Activated effector memory CD4-positive, alpha-beta T cell treated with Interleukin-2 at 50 U/mL for 16 hours (primary cell): ENCODE data around the gene LSAMP.

Experiments used
- DNase-seq: peaks from one replicate; pipeline ENCODE4 v3.0.0-alpha.2; 2020

Gene LSAMP

DNA sequence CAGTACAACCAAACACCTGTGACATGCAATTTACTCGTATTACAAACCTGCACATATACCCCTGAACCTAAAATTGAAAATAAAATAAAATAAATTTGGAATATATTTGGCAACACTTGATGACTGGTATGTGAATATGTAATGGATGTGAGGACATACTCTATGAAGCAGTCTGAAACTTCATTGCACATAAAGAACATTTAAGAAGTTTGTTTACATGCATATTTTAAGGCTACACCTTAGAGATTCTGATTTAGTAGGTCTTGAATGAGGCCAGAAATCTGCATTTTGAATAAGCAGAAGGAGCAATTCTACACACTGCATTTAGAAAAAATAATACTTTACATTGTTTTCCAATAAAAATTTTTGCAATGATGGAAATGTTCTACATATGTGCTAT, 284.7 kb downstream of the LSAMP start:
- no peak for DNase-seq

DNA sequence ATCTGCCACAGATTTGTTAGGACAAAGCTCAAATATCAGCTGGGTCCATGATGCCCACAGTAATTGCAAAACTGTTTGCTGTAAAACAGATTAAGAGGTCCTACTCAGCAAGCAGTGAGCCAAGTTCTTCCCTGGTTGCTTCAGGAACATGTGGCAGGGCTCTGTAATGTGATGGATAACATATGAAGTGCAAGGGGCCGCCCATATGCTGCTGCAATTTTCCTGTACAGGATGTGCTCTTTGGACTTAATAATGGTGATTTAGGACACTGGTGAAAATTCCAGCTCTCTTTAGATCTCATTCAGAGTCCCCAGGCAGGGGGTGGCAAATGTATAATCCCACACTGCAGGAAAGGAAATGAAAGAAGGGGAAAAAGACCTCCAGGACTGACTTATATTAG, 289.4 kb downstream of the LSAMP start:
- no peak for DNase-seq

DNA sequence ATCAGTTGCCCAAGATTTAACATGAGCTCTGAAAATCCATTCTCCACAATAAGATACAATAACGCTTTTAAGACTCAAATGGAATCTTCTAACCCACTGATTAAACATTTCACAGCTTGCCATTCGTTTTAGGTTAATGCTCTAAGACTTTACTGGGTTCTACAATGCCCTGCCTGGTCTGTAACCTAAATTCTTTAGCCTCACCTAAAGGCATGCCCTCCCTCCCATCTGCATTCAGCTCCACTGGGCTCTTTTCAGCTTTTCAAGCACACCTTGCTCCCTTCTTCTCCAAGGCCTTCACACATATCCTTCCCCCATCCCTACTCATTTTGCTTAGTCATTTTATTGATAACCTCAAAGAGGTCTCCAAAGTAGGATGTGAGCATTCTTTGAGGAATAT, 290.9 kb downstream of the LSAMP start:
- no peak for DNase-seq

DNA sequence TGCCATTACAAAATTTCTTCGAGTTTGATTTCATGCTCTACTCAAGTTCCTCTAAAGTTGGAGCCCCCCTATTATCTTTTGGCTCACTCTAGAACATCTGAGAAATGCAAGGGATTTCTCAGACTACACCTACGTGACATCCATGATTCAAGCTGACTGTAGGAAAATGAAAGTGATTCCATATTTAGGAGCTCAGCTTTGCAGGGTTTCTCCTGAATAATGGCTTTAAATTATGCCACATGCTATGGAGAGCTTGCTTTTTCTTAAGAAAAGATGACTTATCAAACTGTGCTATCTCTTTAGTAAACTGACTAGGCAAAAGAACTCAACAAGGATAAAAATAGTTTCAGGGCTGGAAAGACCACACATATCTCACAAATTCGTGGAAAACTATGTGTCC, 292.1 kb downstream of the LSAMP start:
- DNase-seq, result no peak

DNA sequence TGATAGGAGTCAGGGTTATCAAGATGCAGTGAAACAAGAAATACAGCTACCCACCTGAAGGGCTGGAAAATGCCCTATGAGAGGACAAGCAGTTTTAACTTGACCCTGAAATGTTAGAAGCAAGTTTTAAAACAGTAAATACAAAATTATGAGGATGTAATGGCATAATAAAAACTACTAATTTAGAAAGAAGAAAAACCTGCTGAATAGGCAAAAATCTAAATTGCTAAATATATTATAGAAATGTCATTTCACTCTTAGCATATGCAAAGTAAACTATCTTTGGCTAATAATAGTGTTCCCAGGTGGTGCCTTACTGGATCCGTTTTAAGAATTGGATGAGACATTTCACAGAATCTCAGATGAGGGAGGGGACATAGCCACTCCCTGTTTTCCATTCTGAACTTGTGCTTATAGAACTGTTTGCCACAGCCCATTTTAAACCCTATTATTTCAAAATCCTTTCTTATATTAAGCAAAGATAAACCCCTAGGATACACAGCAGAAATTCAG, 294.6 kb downstream of the LSAMP start:
- no peak for DNase-seq

DNA sequence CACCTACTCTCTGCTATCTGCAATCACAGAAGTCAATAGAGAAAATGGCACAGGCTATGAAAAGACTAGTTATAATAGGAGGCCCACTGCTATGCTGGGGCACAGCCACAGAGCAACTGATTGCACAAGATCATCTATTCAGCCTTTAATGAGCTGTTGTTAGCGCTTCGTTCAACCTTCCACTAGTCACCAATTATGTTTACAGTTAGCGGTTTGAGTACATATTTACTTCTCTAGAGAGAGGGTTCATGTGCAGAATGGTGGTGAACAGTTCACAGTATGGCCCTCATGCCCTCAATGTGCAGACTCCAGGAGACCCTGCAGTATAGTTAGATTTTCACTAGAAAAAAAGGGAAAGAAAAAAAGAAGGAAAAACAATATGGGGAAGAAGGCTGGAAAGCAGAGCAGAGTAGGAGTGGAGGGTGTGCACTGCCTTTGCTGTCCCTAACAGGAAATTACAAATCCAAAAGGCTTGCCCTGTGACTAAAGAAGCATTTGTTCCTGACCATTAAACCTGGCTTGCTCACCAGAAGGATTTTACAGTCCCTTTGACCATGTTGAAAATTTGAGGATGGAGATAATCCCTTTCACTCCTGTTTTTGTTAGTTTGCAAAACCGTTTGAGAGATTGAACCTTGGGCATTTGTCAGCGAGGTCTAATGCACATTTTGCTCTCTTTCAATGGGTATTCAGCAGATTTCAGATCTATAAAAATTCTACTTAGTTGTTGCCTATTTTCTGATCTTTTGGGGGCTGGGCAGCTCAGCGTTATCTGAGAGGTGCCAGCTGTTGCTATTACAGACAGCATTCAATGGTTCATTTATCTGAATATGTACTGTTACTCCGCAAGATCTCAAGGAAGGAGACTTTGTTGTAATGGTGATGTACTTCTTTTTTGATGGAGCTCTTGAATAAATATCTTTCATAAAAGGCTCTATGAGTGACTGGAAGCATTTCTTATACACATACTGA, 296.1 kb downstream of the LSAMP start:
- no peak for DNase-seq

DNA sequence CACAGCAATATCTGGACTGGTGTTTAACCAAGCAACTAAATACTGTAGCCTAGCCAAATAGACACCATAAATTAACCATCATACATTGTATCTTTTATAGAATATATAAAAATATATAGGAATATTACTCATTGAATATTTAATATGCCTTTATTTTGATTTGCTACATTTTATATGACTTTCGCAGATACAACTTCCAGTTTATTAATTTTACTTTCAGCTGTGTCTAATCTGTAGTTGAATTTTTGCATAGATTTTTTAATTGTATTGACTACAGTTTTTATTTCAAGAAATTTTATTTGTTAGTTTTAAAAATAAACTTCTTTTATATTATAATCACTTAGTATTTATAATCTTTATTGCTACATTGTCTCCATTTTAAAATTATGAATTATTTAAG, 299.7 kb downstream of the LSAMP start:
- no peak for DNase-seq

DNA sequence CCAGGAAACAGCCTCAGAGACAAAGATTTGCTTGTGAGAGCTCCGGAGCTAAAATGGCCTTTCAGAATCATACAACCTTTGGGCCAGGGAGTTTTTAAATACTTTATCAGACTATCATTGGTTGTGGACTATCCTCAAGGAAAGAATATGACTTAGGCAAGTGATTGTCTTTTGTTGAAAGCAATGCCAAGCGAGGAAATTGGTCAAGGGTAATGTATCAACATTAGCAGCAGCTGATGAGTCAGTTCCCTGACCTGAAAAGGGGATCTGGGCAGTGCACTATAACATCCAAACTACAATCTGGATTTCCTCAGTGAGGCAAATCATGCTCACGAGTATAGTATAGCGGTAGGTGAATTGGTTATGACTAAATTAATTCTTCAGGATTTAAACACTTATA, 303.6 kb downstream of the LSAMP start:
- no peak for DNase-seq

DNA sequence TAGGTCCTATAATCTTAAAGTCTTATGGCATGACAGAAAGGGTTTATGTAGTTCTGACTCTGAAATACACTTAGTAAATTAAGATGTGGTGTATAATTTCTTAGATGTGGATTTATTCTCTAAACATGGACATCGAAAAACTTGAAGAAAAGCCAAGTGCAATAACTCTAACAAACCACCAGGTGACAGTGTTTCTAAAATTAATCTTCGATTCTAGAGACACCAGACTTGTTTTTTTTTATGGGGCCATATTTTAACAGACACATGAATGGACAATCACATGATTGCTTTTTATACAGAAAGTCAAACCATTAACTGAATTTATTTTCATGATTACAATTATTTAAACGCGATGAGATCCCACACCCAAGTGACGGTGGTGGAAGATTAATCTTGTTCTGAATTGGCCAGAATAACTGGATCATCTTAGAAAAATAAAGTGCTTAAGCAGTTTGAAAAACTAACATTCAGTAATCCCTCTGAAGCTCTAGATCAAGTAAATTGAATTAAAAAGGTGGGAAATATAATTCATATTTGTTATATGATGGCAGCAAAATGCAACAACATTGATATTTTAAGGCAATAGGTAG, 305.1 kb downstream of the LSAMP start:
- DNase-seq, result no peak

DNA sequence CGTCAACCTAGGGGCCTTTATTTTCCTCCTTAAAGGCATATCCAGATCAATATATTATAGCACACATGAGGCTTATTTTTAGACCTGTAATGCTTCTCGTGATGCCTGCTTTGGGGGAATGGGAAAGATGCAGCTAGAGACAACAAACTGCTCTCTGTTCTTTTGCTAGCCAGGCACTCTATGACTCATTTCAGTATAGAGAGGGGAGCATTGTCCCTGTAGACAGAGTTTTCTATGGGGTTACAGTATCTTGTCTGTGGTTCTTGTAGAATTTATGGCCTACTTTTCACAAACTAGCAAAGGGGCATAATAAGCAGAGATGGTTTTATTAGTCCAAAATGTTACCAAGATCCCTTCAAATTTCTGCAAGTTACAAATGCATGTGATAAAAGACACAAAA, 305.6 kb downstream of the LSAMP start:
- DNase-seq, result no peak

DNA sequence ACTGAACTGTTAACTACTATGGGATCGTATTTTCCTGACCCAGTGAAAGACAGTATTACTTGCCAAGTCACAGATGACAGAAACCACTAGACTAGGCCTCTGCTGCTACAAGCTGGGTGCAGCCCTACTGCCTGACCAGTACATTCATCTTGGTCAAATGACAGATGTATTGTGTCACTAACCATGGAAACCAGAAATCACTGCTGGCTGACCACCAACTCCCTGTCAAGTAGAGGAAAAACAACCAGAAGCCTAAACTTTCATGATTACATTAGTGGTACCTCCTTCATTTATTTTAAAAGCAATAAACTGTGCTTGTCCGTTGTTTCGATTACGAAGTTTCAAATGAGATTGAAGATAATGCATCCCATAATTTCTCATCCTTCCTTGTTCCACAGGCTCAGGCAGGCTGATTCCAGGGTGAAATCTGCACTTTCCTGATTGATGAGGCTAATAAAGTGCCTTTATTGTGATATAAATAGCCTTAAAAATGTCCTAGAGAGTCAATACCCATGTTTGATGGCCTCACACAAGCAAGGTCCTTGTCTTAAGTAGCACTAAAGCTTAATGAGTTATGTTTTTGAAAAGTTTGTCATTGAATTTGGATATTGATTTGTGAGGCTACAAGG, 309.7 kb downstream of the LSAMP start:
- DNase-seq, result no peak

DNA sequence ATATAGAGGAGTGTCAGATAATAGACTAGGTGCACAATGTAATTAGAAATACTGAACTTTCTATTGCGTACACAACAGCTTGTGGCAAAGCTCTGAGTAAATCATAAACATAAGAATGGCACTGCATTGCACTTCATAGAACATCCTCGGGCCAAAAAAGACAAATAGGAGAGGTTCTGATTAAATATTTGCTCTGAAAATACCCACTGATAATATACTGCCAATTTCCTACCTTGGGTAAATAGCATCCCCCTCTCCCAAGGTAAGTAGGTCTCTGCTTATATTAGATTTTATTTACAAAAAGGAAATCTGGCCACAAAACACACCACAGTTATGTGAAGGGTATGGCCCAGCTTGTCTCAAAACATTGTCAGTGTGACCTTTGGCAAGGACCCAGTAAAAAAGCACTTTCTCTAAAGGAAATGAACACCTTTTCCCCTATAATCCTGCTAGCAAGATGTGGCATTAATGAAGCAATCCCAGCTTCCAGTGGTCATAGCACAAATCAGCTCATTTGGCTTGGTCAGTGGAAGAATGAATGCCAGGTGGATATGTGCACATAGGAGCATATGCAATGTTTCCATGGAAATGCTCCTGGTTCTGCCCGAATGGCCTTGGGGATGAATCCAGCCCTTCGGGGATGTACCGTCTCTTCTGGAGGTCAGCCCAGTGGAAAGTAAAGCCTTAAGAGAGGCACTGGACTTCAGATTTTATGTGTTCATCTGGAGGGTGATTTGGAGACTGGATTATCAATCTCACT, 315.9 kb downstream of the LSAMP start:
- DNase-seq, result no peak

DNA sequence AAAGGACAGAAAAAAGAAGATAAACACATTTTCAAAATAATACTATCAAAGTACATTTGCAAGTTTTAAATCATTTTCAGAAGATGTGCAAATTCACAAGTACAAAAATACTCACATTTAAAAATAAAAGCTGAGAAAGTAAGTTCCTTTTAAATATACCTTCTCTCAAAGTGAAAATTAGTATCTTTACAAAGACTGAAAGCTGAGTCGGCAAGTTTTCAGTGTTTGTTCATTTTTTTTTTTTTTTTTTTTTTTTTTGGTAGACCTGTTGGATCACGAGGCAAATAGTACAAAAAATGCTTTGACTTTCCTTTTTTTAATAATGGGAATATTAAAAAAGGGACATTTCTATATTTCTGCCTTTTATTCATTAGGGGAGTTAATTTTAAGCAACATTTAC, 317.8 kb downstream of the LSAMP start:
- DNase-seq, result no peak

DNA sequence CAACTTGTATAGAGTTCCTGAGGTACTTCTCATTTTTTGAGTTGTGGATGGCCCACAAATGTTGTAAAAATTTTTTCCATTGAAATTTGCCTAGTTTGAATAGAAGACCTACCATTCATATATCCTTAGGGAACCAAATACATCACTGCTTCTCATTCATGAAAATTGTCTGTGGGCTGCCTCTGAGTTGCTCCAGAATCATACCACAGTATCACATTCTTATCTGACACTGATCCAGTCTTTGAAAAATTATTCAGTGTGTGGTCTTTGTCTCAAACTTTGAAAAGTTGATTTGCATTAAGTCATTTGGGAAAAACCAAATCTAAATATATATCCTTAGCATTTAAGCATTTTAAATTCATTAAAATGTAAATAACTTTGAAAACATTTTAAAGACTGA, 321.1 kb downstream of the LSAMP start:
- DNase-seq, result no peak

DNA sequence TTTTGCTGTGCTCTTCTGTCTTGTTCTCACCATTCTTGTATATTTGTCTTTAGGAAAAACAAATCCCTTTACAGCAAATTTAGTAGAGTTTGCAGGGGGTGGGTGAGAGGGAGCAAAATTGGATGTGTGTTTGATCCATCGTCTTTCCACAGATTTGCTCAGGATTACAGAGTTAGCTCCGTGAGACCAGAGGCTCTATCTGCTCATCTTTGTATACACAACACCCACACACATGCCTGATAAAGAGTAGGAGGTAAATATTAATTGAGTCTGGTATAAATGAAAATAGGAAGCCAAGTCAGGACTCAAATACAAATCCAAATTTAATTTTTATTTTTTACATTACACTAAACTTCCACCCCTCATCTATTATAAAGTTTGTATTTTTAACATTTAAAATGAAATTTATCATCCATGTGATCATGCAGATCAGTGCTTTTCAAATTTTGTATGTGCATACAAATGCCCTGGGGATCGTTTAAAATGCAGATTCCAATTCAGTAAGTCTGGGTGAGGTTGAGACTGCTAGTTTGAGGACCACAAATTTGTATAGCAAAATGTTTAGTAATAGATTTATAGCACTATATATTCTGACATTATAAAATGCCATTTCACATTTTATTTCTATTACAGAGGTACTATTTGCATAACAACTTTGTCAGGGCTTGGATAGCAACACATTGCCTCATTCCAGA, 326.7 kb downstream of the LSAMP start:
- no peak for DNase-seq

DNA sequence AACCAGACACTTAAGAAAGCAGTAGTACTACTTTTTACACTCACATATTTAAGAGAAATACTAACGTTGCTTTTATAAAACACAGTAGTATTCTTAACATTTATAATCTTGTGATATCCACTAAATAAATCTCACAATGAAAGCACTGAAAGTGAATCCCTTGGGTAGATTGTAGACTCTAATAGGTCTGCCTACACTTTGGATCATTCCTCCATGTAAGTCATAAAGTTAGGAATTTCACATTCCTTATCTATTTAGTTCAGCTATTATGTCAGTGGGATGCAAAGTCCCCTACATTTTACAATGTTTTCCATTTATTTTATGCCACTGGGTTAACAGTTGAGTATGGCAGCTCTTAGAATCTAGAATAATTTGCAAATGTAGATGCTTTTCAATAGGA, 330.7 kb downstream of the LSAMP start:
- DNase-seq, result no peak

DNA sequence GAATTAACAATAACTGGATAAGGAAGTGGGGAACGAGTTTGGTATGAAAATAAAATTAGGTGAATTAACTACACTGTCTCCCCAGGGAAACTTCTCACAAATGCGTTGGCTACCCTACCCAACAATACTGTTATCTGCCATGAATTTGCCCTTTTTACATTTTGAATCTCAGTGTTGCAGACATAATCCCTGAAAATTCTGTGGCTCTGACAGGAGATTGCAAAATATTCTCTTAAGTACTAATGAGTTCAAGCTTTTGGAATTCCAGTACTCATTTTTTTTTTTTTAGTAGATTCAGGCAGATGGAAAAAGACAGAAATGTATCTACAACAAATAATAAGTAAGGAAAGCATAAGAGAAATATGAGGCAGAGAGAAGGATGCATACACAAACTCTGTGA, 332.6 kb downstream of the LSAMP start:
- DNase-seq, result no peak

DNA sequence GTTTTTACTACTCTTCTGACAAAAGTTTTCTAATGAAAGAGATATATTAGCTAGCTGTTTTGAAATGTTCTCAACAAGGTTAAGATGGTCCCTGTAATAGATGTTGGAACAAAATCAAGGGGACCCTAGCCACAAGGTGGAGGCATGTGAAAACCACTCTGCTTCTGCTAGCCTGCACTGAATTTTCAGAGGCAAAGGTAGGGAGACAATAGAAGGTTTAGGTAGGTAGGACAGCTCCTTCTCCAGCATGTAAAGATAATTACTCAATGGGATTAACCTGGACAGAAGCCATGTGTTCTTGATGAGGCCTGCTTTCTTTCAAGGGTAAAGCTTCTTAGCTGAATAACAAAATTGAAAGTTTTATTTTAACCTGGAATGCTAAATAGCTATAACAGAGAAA, 333.5 kb downstream of the LSAMP start:
- DNase-seq, result no peak

DNA sequence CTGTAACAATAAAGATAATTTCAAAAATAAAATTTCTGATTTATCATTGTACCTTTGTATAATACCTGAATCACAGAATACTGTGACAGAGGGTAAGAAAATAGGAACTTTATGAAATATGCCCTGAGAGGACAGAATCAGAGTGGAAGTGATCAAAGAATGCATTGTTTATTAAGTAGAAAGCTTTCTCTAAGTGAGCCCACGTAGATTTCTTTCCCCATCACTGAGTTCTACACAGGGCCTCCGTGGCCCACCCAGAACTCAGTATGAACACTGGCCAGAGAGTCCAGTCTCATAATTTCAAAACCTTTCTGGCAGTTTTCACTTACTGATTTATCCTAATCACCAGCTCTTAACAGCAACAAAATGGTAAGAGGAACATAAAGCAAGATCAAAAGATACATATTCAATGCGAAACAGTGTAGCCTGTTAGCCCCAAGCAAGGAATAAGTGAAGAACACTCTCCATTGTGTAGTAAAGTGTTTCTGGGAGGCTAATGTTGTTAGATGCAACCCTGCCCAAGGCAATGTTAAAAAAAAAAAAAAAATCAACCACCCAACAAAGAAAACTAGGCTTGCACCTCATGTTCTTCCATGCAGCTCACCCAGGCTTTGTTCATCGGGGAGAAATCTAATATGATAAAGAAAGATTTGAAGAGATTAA, 341.3 kb downstream of the LSAMP start:
- DNase-seq, result no peak

DNA sequence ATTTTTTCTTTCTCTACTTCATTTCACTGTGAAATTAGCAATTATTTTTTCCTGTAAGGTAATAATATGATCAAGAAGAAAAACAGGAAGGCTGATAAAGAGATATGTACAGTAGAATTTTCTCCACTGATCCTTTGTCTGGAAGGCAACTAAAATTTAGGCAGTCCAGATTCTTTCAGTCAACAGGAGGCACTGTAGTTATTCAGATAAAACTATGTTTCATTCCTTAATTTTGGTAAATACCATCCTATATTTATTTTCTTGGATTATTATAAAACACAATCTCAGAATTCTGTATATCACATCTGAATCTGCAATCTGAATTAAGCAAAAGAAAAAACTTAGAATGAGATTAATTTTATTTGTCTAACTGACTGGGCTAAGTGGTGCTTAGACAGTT, 343.2 kb downstream of the LSAMP start:
- DNase-seq, result no peak

DNA sequence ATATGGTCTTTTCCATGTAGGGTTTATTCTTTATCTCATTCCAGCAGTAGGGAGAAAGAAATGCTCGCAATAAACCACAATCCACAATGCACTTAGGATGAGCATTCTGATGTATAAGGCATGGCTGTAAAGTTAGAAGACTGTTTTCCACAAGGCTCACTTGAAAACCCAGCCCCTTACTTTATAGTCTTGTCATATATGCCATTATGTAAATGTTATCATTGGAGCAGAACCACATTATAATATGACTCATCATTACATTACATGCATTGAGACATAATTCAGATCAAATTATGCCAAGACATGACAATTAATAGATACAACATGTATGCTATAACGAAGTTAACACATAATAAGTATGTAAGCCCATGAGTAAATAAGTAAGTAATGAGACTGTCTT, 348.1 kb downstream of the LSAMP start:
- DNase-seq, result no peak

DNA sequence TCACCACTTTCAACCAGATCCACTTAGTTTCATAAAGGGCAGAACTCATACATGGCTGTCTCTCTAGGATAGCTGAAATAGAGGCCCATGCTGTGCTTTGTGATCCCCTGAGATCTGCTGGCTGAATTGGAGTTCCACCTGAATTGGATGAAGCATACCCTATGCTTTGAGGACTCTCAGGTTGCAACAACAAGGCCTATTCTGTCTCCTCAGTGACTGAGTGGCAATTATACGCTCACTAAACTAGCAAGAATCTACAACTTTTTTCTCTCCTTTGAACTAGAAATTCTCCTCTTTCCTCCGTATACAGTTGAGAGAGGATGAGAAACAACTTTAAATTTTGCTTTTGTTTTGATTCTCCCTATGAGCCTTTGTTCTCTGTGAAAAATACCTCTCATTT, 348.7 kb downstream of the LSAMP start:
- no peak for DNase-seq
